ENCODE results near the gene PIEZO2. TPM values are rescaled to one million over a fixed set of nuclear protein-coding genes. Genes with fewer than 3 reads are reported as not detected.

The PIEZO2 gene
- total RNA-seq, 1 experiment from 2014 or later, result 5.5 TPM

- intact Hi-C loops (cut with micrococcal nuclease; ENCODE audit: unreplicated experiment), result no loop called here
- Histone ChIP-seq H3K9me3 (ENCODE audit: low read depth, low read length, poor library complexity, severe bottlenecking) (peaks cover 19% of the 10 kb centered on the region), H3K27me3 (replicated peaks; ENCODE audit: insufficient read depth, low read depth, low read length, poor library complexity) (no peaks in the 10 kb centered on the region), H3K4me3 (ENCODE audit: low read depth, low read length, poor library complexity, severe bottlenecking) (no peak overlapping the region), H3K36me3 (ENCODE audit: insufficient read depth, low read length, poor library complexity, severe bottlenecking) (no peaks in the 10 kb centered on the region), H3K27ac (ENCODE audit: low read depth, low read length, poor library complexity, severe bottlenecking) (no peak overlapping the region), H3K4me1 (ENCODE audit: insufficient read depth, low read length, poor library complexity, severe bottlenecking) (no peaks in the 10 kb centered on the region)
- DNase-seq (ENCODE audit: low spot score), result no peak
- TF ChIP-seq CTCF (conservative IDR thresholded peaks at IDR 0.05; ENCODE audit: low read depth, low read length), result no peak
- no peak for TF ChIP-seq EZH2 (IDR thresholded peaks at IDR 0.05; ENCODE audit: borderline replicate concordance, low read depth, low read length, poor library complexity, severe bottlenecking)
- POLR2A ChIA-PET (ENCODE audit: low non-redundant PET), result no interaction called here
- CTCF ChIA-PET, result no interaction called here
- no TSS peak for BruUV-seq (replicated peaks)
Measured at GRCh38 chr18:10946058-10946457, 203.3 kb downstream of the PIEZO2 start.

- Histone ChIP-seq H3K9me3 (ENCODE audit: low read depth, low read length, poor library complexity, severe bottlenecking) (peaks cover 19% of the 10 kb centered on the region), H3K36me3 (ENCODE audit: insufficient read depth, low read length, poor library complexity, severe bottlenecking) (no peaks in the 10 kb centered on the region), H3K27ac (ENCODE audit: low read depth, low read length, poor library complexity, severe bottlenecking) (no peak overlapping the region), H3K4me3 (ENCODE audit: low read depth, low read length, poor library complexity, severe bottlenecking) (no peak overlapping the region), H3K4me1 (ENCODE audit: insufficient read depth, low read length, poor library complexity, severe bottlenecking) (no peaks in the 10 kb centered on the region), H3K27me3 (replicated peaks; ENCODE audit: insufficient read depth, low read depth, low read length, poor library complexity) (peaks cover 1% of the 10 kb centered on the region)
- intact Hi-C loops (cut with micrococcal nuclease; ENCODE audit: unreplicated experiment), result no loop called here
- CTCF ChIA-PET, result no interaction called here
- no peak for DNase-seq (ENCODE audit: low spot score)
- BruUV-seq (replicated peaks), result no TSS peak
- TF ChIP-seq CTCF (conservative IDR thresholded peaks at IDR 0.05; ENCODE audit: low read depth, low read length) (no peak), EZH2 (IDR thresholded peaks at IDR 0.05; ENCODE audit: borderline replicate concordance, low read depth, low read length, poor library complexity, severe bottlenecking) (no peak)
- POLR2A ChIA-PET (ENCODE audit: low non-redundant PET), result no interaction called here
Measured at GRCh38 chr18:10942998-10943397, 206.4 kb downstream of the PIEZO2 start.

- no TSS peak for BruUV-seq (replicated peaks)
- intact Hi-C loops (cut with micrococcal nuclease; ENCODE audit: unreplicated experiment), result no loop called here
- Histone ChIP-seq H3K36me3 (ENCODE audit: insufficient read depth, low read length, poor library complexity, severe bottlenecking) (no peaks in the 10 kb centered on the region), H3K27me3 (replicated peaks; ENCODE audit: insufficient read depth, low read depth, low read length, poor library complexity) (peaks cover 24% of the 10 kb centered on the region), H3K4me1 (ENCODE audit: insufficient read depth, low read length, poor library complexity, severe bottlenecking) (no peaks in the 10 kb centered on the region), H3K9me3 (ENCODE audit: low read depth, low read length, poor library complexity, severe bottlenecking) (peaks cover 2% of the 10 kb centered on the region), H3K27ac (ENCODE audit: low read depth, low read length, poor library complexity, severe bottlenecking) (no peak overlapping the region), H3K4me3 (ENCODE audit: low read depth, low read length, poor library complexity, severe bottlenecking) (no peak overlapping the region)
- no peak for DNase-seq (ENCODE audit: low spot score)
- CTCF ChIA-PET, result no interaction called here
- TF ChIP-seq CTCF (conservative IDR thresholded peaks at IDR 0.05; ENCODE audit: low read depth, low read length), result no peak
- no peak for TF ChIP-seq EZH2 (IDR thresholded peaks at IDR 0.05; ENCODE audit: borderline replicate concordance, low read depth, low read length, poor library complexity, severe bottlenecking)
- POLR2A ChIA-PET (ENCODE audit: low non-redundant PET), result no interaction called here
Measured at GRCh38 chr18:10939822-10940221, 209.5 kb downstream of the PIEZO2 start.
